GM12878 (cell line): ENCODE data around the gene CBX7. TPM values are rescaled to one million over a fixed set of nuclear protein-coding genes. Genes with fewer than 3 reads are reported as not detected.

Source experiments
- ATAC-seq: fragments of 200-7000 bp; cut with Tn5 transposase; 3 replicates; pipeline ENCODE4 v1.9.1; 2020; ENCODE audit warnings: mild to moderate bottlenecking, moderate library complexity
- BruUV-seq: library from RNA; stranded (reverse); fragments of 400-500 nt; replicated peaks from 2 replicates; lab custom pipeline; 2021; lab: Mats Ljungman, UMichigan
- CTCF ChIA-PET: fragments of 300-600 bp; sonication (Branson Sonifier 250); formaldehyde crosslinking; extraction: SDS; loops from one replicate; lab custom pipeline; 2021; ENCODE audit warnings: inconsistent platforms; lab: Yijun Ruan, JAX
- POLR2A ChIA-PET: fragments of 350-600 bp; formaldehyde crosslinking; extraction: SDS; loops from one replicate; lab custom pipeline; 2021; ENCODE audit warnings: inconsistent platforms; lab: Charles Lee
- RAD21 ChIA-PET: fragments of 300-600 bp; sonication (Branson Sonifier 250); formaldehyde crosslinking; loops from one replicate; lab custom pipeline; 2023; ENCODE audit warnings: antibody characterized with exemption; ENCODE audit not compliant: unreplicated experiment; lab: Charles Lee
- SMC1A ChIA-PET: fragments of 300-600 bp; sonication (Branson Sonifier 250); formaldehyde crosslinking; loops from one replicate; lab custom pipeline; 2023; ENCODE audit not compliant: unreplicated experiment, uncharacterized antibody; lab: Charles Lee
- DNase-seq: peaks from one replicate; pipeline ENCODE4 v3.0.0-alpha.2; 2011; ENCODE audit warnings: low read depth, low spot score
- FAIRE-seq: peaks from 3 replicates; lab custom pipeline; 2011; peaks lifted over from hg19 to GRCh38; lab: Jason Lieb, UNC
- H2AFZ ChIP-seq: 2 replicates; pipeline ENCODE4 v1.6.0; 2011; ENCODE audit warnings: low read depth, low read length, control low read depth; ENCODE audit not compliant: control insufficient read depth
- H3K27ac ChIP-seq: 2 replicates; pipeline ENCODE4 v1.5.1; 2011; ENCODE audit warnings: control low read depth; ENCODE audit not compliant: control insufficient read depth, insufficient read depth
- H3K27me3 ChIP-seq, 2 experiments: replicated peaks in 1 of 2; 2 replicates each; pipeline versions ENCODE4 v1.6.0 to v1.6.1; 2011; ENCODE audit warnings: low read length in 1 of 2; ENCODE audit not compliant: control insufficient read depth in 2 of 2, insufficient read depth in 2 of 2
- H3K36me3 ChIP-seq, 2 experiments: 2 replicates each; pipeline ENCODE4 v1.5.1; 2011; ENCODE audit warnings: low read length in 1 of 2; ENCODE audit not compliant: control insufficient read depth in 2 of 2, insufficient read depth in 2 of 2
- H3K4me1 ChIP-seq: 2 replicates; pipeline ENCODE4 v1.6.1; 2011; ENCODE audit warnings: mild to moderate bottlenecking, low read length, moderate library complexity, mixed read lengths; ENCODE audit not compliant: control insufficient read depth, insufficient read depth
- H3K4me2 ChIP-seq: 2 replicates; pipeline ENCODE4 v1.6.0; 2011; ENCODE audit warnings: control low read depth; ENCODE audit not compliant: control insufficient read depth, insufficient read depth
- H3K4me3 ChIP-seq: fragments of 200-600 bp; sonication (generic); 2 replicates; pipeline ENCODE4 v1.5.1; 2016
- H3K79me2 ChIP-seq: 2 replicates; pipeline ENCODE4 v1.6.0; 2011; ENCODE audit warnings: low read length; ENCODE audit not compliant: control insufficient read depth, insufficient read depth
- H3K9ac ChIP-seq: 2 replicates; pipeline ENCODE4 v1.8.0; 2011; ENCODE audit warnings: low read length, control low read depth, mixed read lengths; ENCODE audit not compliant: control insufficient read depth, insufficient read depth
- H3K9me3 ChIP-seq: replicated peaks from 3 replicates; pipeline ENCODE4 v1.5.1; 2011; ENCODE audit warnings: mild to moderate bottlenecking, low read length; ENCODE audit not compliant: control insufficient read depth, insufficient read depth
- H4K20me1 ChIP-seq: 2 replicates; pipeline ENCODE4 v1.6.0; 2011; ENCODE audit not compliant: control insufficient read depth, insufficient read depth
- CREM ChIP-seq: IDR thresholded peaks from 2 replicates; pipeline ENCODE4 v1.6.1; 2014; ENCODE audit warnings: antibody characterized with exemption, low read depth
- ETV6 ChIP-seq, 2 experiments: fragments of 450-650 bp in 1 of 2; IDR thresholded peaks in 1 of 2; conservative IDR thresholded peaks in 1 of 2; 2 replicates each; pipeline ENCODE4 v1.6.1; 2014; ENCODE audit warnings: antibody characterized with exemption in 1 of 2, borderline replicate concordance in 1 of 2, low read depth in 1 of 2, mild to moderate bottlenecking in 1 of 2, moderate library complexity in 1 of 2
- KAT2A ChIP-seq: conservative IDR thresholded peaks from 2 replicates; pipeline ENCODE4 v1.6.1; 2011; ENCODE audit warnings: low read depth, low read length; ENCODE audit not compliant: control insufficient read depth
- RAD21 ChIP-seq: IDR thresholded peaks from 2 replicates; pipeline ENCODE4 v1.6.1; 2011; ENCODE audit warnings: mild to moderate bottlenecking, low read depth, low read length, moderate library complexity; ENCODE audit not compliant: insufficient read depth
- RAD51 ChIP-seq: fragments of 450-650 bp; IDR thresholded peaks from 2 replicates; pipeline ENCODE4 v1.6.1; 2016; ENCODE audit warnings: moderate library complexity, mild to moderate bottlenecking, inconsistent platforms
- SMAD5 ChIP-seq: IDR thresholded peaks from 2 replicates; pipeline ENCODE4 v1.6.1; 2016; ENCODE audit warnings: antibody characterized with exemption, low read depth
- TCF12 ChIP-seq: IDR thresholded peaks from 2 replicates; pipeline ENCODE4 v1.6.1; 2011; ENCODE audit warnings: low read depth, mild to moderate bottlenecking, low read length
- WGBS: methylation state at CpG from one replicate; pipeline ENCODE4 v1.1.6; 2016; ENCODE audit warnings: low lambda C conversion rate; ENCODE audit not compliant: insufficient replicate concordance, insufficient coverage; ENCODE audit errors: missing lambda C conversion rate; 5-methylcytosine and 5-hydroxymethylcytosine counted together
- in situ Hi-C: fragments of 300-500 bp; cut with MboI; formaldehyde crosslinking; loops from 9 replicates; pipeline ENCODE4 v1.14.3; 2018; ENCODE audit warnings: mixed read lengths
- intact Hi-C: fragments of 100-400 bp; cut with micrococcal nuclease; formaldehyde crosslinking; loops from one replicate; pipeline ENCODE4 v1.14.2; 2022; ENCODE audit not compliant: unreplicated experiment
- polyA plus RNA-seq, 11 experiments: library from polyadenylated mRNA; depleted of rRNA in 4 of 11; unstranded in 6 of 11; stranded (reverse) in 5 of 11; fragments of >200 nt; fragmentation: Nextera tagmentation in 4 of 11; fragmentation: Illumina TruSeq in 1 of 11; extraction: Ambion mirVana in 4 of 11; extraction: Trizol in 1 of 11; gene quantifications; 1 replicate in 1 of 11; 2 replicates in 10 of 11; pipeline versions ENCODE4 v1.2.1 to v1.2.3, GENCODE V29; 2011 to 2016; ENCODE audit warnings: inconsistent platforms in 2 of 11, missing spikeins in 2 of 11, low read depth in 1 of 11
- total RNA-seq, 4 experiments: library from RNA; depleted of rRNA in 3 of 4; stranded (reverse); fragments of >200 nt in 3 of 4; fragmentation: Illumina TruSeq in 1 of 4; extraction: Trizol in 1 of 4; gene quantifications; 2 replicates each; pipeline versions ENCODE4 v1.2.1 to v1.2.3, GENCODE V29; 2013 to 2021
- TF ChIP-seq, protein P1 (sequence below): IDR thresholded peaks from 2 replicates; pipeline ENCODE4 v1.6.1; 2012; ENCODE audit warnings: low read depth, low read length, improper control_type of control experiment
- TF ChIP-seq, protein P2 (sequence below): IDR thresholded peaks from 2 replicates; pipeline ENCODE4 v1.6.1; 2012; ENCODE audit warnings: low read length, inconsistent platforms

CBX7 gene
- total and polyA plus RNA-seq, 10 of the 15 experiments (the other 5 are each of a cell fraction or from before 2014, with no cell fraction given) = 0.18 to 17.2 (median 5.6) TPM

DNA sequence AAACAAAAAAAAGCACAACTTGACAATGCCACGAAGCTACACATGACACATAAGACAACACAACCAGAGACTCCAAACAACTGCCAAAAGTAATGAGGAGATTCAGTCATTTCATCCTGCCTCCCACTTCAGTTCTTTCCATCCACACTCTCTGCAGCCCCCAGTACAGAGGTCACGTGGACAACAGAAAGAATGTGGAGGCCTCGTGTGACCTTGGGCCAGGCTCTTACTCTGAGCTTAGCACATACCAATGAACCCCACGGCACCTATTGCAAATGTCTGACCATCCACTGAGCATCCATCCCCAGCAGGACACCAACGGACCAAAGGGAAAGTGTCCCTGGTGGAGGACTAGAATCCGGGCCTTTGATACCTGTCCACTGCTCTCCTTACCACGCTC is 12.5 kb downstream of the CBX7 start:
- CTCF ChIA-PET = interaction anchor here (0.9 kb wide), 1 partner anchor 14 kb away, joined by 3 read pairs; no protein-coding TSS in a partner anchor
- no peak overlapping the region for H3K9ac ChIP-seq
- SMC1A ChIA-PET = interaction anchor here (0.8 kb wide), 1 partner anchor 31 kb away, joined by 3 read pairs; no protein-coding TSS in a partner anchor
- no peaks in the 10 kb centered on the region for H3K9me3 ChIP-seq
- no peaks in the 10 kb centered on the region for H3K79me2 ChIP-seq
- in situ Hi-C loops = no loop called here
- peaks cover 6% of the 10 kb centered on the region for H3K4me1 ChIP-seq
- no peaks in the 10 kb centered on the region for H3K36me3 ChIP-seq
- TF ChIP-seq RAD51 (no peak), RAD21 (no peak), TCF12 (no peak), CREM (no peak), ETV6 (conservative IDR thresholded peaks at IDR 0.05 in 1 of 2, IDR thresholded peaks at IDR 0.05 in 1 of 2; ENCODE audit: borderline replicate concordance in 1 of 2, low read depth in 1 of 2) (no peak), SMAD5 (no peak), KAT2A (no peak)
- TF ChIP-seq, protein P1, sequence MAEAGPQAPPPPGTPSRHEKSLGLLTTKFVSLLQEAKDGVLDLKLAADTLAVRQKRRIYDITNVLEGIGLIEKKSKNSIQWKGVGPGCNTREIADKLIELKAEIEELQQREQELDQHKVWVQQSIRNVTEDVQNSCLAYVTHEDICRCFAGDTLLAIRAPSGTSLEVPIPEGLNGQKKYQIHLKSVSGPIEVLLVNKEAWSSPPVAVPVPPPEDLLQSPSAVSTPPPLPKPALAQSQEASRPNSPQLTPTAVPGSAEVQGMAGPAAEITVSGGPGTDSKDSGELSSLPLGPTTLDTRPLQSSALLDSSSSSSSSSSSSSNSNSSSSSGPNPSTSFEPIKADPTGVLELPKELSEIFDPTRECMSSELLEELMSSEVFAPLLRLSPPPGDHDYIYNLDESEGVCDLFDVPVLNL = no peak
- TF ChIP-seq, protein P2, sequence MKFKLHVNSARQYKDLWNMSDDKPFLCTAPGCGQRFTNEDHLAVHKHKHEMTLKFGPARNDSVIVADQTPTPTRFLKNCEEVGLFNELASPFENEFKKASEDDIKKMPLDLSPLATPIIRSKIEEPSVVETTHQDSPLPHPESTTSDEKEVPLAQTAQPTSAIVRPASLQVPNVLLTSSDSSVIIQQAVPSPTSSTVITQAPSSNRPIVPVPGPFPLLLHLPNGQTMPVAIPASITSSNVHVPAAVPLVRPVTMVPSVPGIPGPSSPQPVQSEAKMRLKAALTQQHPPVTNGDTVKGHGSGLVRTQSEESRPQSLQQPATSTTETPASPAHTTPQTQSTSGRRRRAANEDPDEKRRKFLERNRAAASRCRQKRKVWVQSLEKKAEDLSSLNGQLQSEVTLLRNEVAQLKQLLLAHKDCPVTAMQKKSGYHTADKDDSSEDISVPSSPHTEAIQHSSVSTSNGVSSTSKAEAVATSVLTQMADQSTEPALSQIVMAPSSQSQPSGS = no peak
- no peak overlapping the region for H3K4me2 ChIP-seq
- no peak for ATAC-seq
- no peaks in the 10 kb centered on the region for H3K27me3 ChIP-seq
- no peak for DNase-seq
- H3K27ac ChIP-seq = no peak overlapping the region
- no peak overlapping the region for H2AFZ ChIP-seq
- RAD21 ChIA-PET = no interaction called here
- 51% methylated on average over 7 of the region's 7 CpGs for WGBS
- BruUV-seq = no TSS peak
- POLR2A ChIA-PET = no interaction called here
- H4K20me1 ChIP-seq = no peaks in the 10 kb centered on the region
- intact Hi-C loops = no loop called here
- no peak overlapping the region for H3K4me3 ChIP-seq
- FAIRE-seq = no peak
